ENCODE data around the gene PRKCI. TPM values are rescaled to one million over a fixed set of nuclear protein-coding genes. Genes with fewer than 3 reads are reported as not detected.

PRKCI gene
- total and polyA plus RNA-seq, 9 of the 15 experiments (the other 6 are each of a cell fraction or from before 2014, with no cell fraction given) = 10.5 to 43.2 (median 31.4) TPM

DNA sequence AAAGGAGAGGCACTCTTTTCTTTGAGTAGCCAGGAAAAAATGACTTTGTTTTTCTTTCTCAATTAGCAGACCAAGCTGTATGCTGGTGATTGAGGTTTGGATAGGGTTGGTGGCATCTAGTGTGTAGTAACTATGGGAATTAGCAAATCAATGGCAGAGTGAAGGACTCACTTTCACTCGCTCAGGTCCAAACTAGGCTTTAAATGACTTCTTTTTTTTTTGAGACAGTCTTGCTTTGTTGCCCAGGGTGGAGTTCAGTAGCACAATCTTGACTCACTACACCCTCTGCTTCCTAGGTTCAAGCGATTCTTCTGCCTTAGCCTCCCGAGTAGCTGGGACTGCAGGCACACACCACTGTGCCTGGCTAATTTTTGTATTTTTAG, 35.9 kb downstream of the PRKCI start (continued):
- TF ChIP-seq, protein P1, sequence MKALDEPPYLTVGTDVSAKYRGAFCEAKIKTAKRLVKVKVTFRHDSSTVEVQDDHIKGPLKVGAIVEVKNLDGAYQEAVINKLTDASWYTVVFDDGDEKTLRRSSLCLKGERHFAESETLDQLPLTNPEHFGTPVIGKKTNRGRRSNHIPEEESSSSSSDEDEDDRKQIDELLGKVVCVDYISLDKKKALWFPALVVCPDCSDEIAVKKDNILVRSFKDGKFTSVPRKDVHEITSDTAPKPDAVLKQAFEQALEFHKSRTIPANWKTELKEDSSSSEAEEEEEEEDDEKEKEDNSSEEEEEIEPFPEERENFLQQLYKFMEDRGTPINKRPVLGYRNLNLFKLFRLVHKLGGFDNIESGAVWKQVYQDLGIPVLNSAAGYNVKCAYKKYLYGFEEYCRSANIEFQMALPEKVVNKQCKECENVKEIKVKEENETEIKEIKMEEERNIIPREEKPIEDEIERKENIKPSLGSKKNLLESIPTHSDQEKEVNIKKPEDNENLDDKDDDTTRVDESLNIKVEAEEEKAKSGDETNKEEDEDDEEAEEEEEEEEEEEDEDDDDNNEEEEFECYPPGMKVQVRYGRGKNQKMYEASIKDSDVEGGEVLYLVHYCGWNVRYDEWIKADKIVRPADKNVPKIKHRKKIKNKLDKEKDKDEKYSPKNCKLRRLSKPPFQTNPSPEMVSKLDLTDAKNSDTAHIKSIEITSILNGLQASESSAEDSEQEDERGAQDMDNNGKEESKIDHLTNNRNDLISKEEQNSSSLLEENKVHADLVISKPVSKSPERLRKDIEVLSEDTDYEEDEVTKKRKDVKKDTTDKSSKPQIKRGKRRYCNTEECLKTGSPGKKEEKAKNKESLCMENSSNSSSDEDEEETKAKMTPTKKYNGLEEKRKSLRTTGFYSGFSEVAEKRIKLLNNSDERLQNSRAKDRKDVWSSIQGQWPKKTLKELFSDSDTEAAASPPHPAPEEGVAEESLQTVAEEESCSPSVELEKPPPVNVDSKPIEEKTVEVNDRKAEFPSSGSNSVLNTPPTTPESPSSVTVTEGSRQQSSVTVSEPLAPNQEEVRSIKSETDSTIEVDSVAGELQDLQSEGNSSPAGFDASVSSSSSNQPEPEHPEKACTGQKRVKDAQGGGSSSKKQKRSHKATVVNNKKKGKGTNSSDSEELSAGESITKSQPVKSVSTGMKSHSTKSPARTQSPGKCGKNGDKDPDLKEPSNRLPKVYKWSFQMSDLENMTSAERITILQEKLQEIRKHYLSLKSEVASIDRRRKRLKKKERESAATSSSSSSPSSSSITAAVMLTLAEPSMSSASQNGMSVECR (CRISPR knock-in tag; IDR thresholded peaks at IDR 0.05) = no peak
- no peak for TF ChIP-seq VEZF1 (CRISPR knock-in tag; IDR thresholded peaks at IDR 0.05)
- no peak for TF ChIP-seq COPS2 (conservative IDR thresholded peaks at IDR 0.05)
- no peak for TF ChIP-seq NFATC3 (IDR thresholded peaks at IDR 0.05)
- TF ChIP-seq RNF2 (IDR thresholded peaks at IDR 0.05) = no peak

- no peaks in the 10 kb centered on the region; the same call in 1 of the 2 replicates for H3K9me3 ChIP-seq (replicated peaks; ENCODE audit: control insufficient read depth, insufficient read depth, low read depth, low read length)
- POLR2A ChIA-PET = no interaction called here
- intact Hi-C loops (cut with micrococcal nuclease) = no loop called here
These were observed 37.7 kb downstream of the PRKCI start for GRCh38 chr3:170259907-170260306.

More at GRCh38 chr3:170259907-170260306, 37.7 kb downstream of the PRKCI start:
- DNase-seq (ENCODE audit: extremely low read depth in 1 of 4, low spot score in 3 of 4) = no peak
- Histone ChIP-seq H3K36me3 (ENCODE audit: control insufficient read depth, insufficient read depth, low read length) (peaks cover 48% of the 10 kb centered on the region), H3K4me2 (ENCODE audit: insufficient read depth, low read length) (no peak overlapping the region), H3K9ac (ENCODE audit: insufficient read depth in 1 of 2, low read depth in 2 of 2, low read length in 2 of 2) (no peak overlapping the region), H3K4me1 (replicated peaks in 1 of 2; ENCODE audit: control insufficient read depth in 2 of 2, insufficient read depth in 2 of 2, low read length in 2 of 2) (no peaks in the 10 kb centered on the region), H2AFZ (ENCODE audit: low read depth, low read length) (no peak overlapping the region), H3K27ac (ENCODE audit: extremely low read depth, low read depth, low read length) (no peak overlapping the region), H4K20me1 (replicated peaks; ENCODE audit: control insufficient read depth, insufficient read depth, low read length) (no peaks in the 10 kb centered on the region), H3K4me3 (no peak overlapping the region), H3K9me1 (ENCODE audit: control insufficient read depth, insufficient read depth, low read length) (no peaks in the 10 kb centered on the region), H3K27me3 (ENCODE audit: control insufficient read depth in 2 of 2, insufficient read depth in 2 of 2, low read length in 2 of 2) (no peaks in the 10 kb centered on the region), H3K79me2 (ENCODE audit: control insufficient read depth, insufficient read depth, low read length) (no peaks in the 10 kb centered on the region)
- in situ Hi-C loops (cut with MboI) = no loop called here
- CTCF ChIA-PET (ENCODE audit: low intra/inter-chr PET ratio) = no interaction called here
- WGBS (ENCODE audit: insufficient coverage, low coverage, missing lambda C conversion rate) = 83% methylated on average over 4 of the region's 4 CpGs
- BruUV-seq (replicated peaks) = no TSS peak
- TF ChIP-seq ZNF318 (IDR thresholded peaks at IDR 0.05; ENCODE audit: borderline replicate concordance in 1 of 2, low read depth in 1 of 2) = no peak
- no peak for TF ChIP-seq ZNF347 (CRISPR knock-in tag; IDR thresholded peaks at IDR 0.05; ENCODE audit: low read depth)
- ATAC-seq = no peak
- FAIRE-seq = no peak

Data from K562 (cell line).